DND-41 (cell line): Measurements from ENCODE around the gene SVBP.

Experiments
- ATAC-seq: fragments of 200-7000 bp; cut with Tn5 transposase; 3 replicates; pipeline ENCODE4 v1.9.1; 2021; ENCODE audit warnings: low read depth; ENCODE audit not compliant: insufficient read depth
- DNase-seq: peaks from one replicate; pipeline ENCODE4 v3.0.0-alpha.2; 2020
- H2AFZ ChIP-seq: 2 replicates; pipeline ENCODE4 v1.6.0; 2012; ENCODE audit warnings: low read depth, low read length
- H3K27ac ChIP-seq: 2 replicates; pipeline ENCODE4 v1.5.1; 2012; ENCODE audit warnings: low read length, inconsistent platforms
- H3K27me3 ChIP-seq: fragments of 200-600 bp; sonication (generic); 2 replicates; pipeline ENCODE4 v1.6.0; 2012; ENCODE audit warnings: low read length, mild to moderate bottlenecking, inconsistent platforms; ENCODE audit not compliant: insufficient read depth, poor library complexity
- H3K36me3 ChIP-seq: 2 replicates; pipeline ENCODE4 v1.5.1; 2012; ENCODE audit warnings: low read length, inconsistent platforms; ENCODE audit not compliant: insufficient read depth
- H3K4me1 ChIP-seq: 2 replicates; pipeline ENCODE4 v1.5.1; 2012; ENCODE audit warnings: mild to moderate bottlenecking, low read length; ENCODE audit not compliant: insufficient read depth
- H3K4me2 ChIP-seq: 2 replicates; pipeline ENCODE4 v1.6.0; 2012; ENCODE audit warnings: mild to moderate bottlenecking, moderate library complexity, low read length, inconsistent platforms; ENCODE audit not compliant: insufficient read depth
- H3K4me3 ChIP-seq, 2 experiments: fragments of 200-600 bp in 1 of 2; shearing (Covaris generic) in 1 of 2; 2 replicates each; pipeline ENCODE4 v1.5.1; 2012 to 2016; ENCODE audit warnings: inconsistent platforms in 2 of 2, low read length in 2 of 2, mild to moderate bottlenecking in 2 of 2, low read depth in 1 of 2, moderate library complexity in 1 of 2
- H3K79me2 ChIP-seq: 2 replicates; pipeline ENCODE4 v1.6.0; 2012; ENCODE audit warnings: low read length, inconsistent platforms; ENCODE audit not compliant: insufficient read depth
- H3K9ac ChIP-seq: 2 replicates; pipeline ENCODE4 v1.6.0; 2012; ENCODE audit warnings: low read depth, mild to moderate bottlenecking, inconsistent platforms, low read length, moderate library complexity
- H3K9me3 ChIP-seq: 2 replicates; pipeline ENCODE4 v1.5.1; 2012; ENCODE audit warnings: low read length, moderate library complexity, mild to moderate bottlenecking, inconsistent platforms; ENCODE audit not compliant: insufficient read depth, severe bottlenecking
- H4K20me1 ChIP-seq: 2 replicates; pipeline ENCODE4 v1.6.0; 2012; ENCODE audit warnings: low read length; ENCODE audit not compliant: insufficient read depth
- CTCF ChIP-seq: IDR thresholded peaks from 2 replicates; pipeline ENCODE4 v1.5.1; 2012; ENCODE audit warnings: borderline replicate concordance, low read length, moderate library complexity, mild to moderate bottlenecking; ENCODE audit not compliant: poor library complexity, severe bottlenecking; ENCODE audit errors: extremely low read depth
- EZH2 ChIP-seq: IDR thresholded peaks from 3 replicates; pipeline ENCODE4 v1.6.1; 2012; ENCODE audit warnings: borderline replicate concordance, low read depth, mild to moderate bottlenecking, moderate library complexity, low read length, inconsistent platforms; ENCODE audit not compliant: severe bottlenecking

The SVBP gene

GRCh38 chr1:42759114-42759513, 58.1 kb downstream of the SVBP start:
- Histone ChIP-seq H3K9ac (no peak overlapping the region), H2AFZ (no peak overlapping the region), H3K79me2 (peaks cover 8% of the 10 kb centered on the region), H3K4me3 (no peak overlapping the region), H3K27ac (no peak overlapping the region), H3K4me2 (no peak overlapping the region), H4K20me1 (no peaks in the 10 kb centered on the region), H3K27me3 (no peaks in the 10 kb centered on the region), H3K9me3 (no peaks in the 10 kb centered on the region), H3K36me3 (peaks cover 66% of the 10 kb centered on the region), H3K4me1 (no peaks in the 10 kb centered on the region)
- TF ChIP-seq EZH2 (no peak), CTCF (peak; percentile 15)
- ATAC-seq = no peak
- no peak for DNase-seq

- Histone ChIP-seq H3K4me1 (no peaks in the 10 kb centered on the region), H4K20me1 (no peaks in the 10 kb centered on the region), H3K4me3 (no peak overlapping the region), H3K27me3 (no peaks in the 10 kb centered on the region), H3K79me2 (peaks cover 4% of the 10 kb centered on the region), H3K9me3 (no peaks in the 10 kb centered on the region), H3K36me3 (peaks cover 70% of the 10 kb centered on the region), H2AFZ (no peak overlapping the region), H3K27ac (no peak overlapping the region), H3K9ac (no peak overlapping the region), H3K4me2 (no peak overlapping the region)
- DNase-seq (no peak), ATAC-seq (no peak)
- no peak for TF ChIP-seq EZH2
- no peak for TF ChIP-seq CTCF
These were observed 58.6 kb downstream of the SVBP start for GRCh38 chr1:42758641-42759040.

GRCh38 chr1:42757892-42758275, 59.3 kb downstream of the SVBP start:
- Histone ChIP-seq H3K9ac (no peak overlapping the region), H3K9me3 (no peaks in the 10 kb centered on the region), H3K79me2 (no peaks in the 10 kb centered on the region), H3K4me1 (no peaks in the 10 kb centered on the region), H3K27me3 (no peaks in the 10 kb centered on the region), H3K27ac (no peak overlapping the region), H3K4me3 (no peak overlapping the region), H3K36me3 (peaks cover 76% of the 10 kb centered on the region), H2AFZ (no peak overlapping the region), H3K4me2 (no peak overlapping the region), H4K20me1 (no peaks in the 10 kb centered on the region)
- DNase-seq (no peak), ATAC-seq (no peak)
- TF ChIP-seq EZH2 (no peak), CTCF (no peak)
